GM18909 (cell line): Measurements from ENCODE around the gene LMO7.
A peak's percentile ranks its signal among the peaks of the same experiment; 100 is the strongest.
"Not testable (repeated sequence)": the region's sequence is repeated elsewhere in the genome, so short reads cannot be mapped to it uniquely, and the experiment has no call there.

Experiments
- ATAC-seq: cut with Tn5 transposase; IDR thresholded peaks from one replicate; pipeline ENCODE4 v1.9.1; 2021; ENCODE audit warnings: mild to moderate bottlenecking; ENCODE audit not compliant: unreplicated experiment, poor library complexity

The LMO7 gene

DNA sequence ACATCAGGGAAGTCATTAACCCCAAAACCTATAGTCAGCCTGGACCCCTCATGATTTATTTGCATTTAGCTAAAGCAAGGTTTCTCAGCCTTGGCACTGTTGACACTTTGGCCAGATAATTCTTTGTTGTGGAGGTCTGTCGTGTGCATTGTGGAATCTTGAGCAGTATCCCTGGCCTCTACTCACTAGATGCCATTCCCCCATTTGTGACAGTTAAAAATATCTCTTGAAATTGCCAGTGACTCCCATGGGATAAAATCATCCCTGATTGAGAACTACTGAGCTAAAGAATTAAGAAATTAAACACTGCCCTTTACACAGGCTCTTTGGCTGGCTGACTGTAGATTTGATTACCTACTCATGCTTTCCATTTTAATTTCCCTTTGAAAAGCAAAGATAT lies 102.7 kb downstream of the LMO7 start:
- no peak for ATAC-seq

DNA sequence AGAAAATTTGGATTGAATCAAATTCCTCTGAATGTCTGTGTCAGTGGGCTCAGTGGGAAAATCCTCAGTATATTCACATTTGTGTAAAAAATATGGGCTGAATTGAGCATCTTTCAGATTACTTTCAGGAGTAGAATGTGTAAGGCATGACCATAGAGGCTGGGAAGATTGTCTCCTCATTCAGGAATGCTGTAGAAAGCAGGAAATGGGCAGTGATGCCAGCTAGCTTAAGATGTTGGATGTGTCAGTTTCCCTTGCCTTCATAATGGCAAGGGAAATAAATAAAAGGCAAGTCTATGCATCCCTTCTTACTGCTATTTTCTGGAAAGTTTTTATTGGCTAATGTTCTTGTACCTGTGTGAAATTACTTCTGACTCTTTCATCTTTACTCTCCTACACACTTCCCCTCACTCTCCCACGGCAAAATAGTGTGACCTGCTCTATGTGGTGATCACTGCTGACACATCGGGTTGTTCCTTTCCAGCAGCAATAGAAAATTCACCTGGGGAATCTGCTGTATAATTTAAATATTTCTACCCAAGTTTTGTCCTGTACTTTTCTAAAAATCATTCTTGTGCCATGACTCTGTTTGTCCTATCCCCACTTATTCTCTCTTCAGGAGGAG lies 103.2 kb downstream of the LMO7 start:
- ATAC-seq = peak; percentile 49

DNA sequence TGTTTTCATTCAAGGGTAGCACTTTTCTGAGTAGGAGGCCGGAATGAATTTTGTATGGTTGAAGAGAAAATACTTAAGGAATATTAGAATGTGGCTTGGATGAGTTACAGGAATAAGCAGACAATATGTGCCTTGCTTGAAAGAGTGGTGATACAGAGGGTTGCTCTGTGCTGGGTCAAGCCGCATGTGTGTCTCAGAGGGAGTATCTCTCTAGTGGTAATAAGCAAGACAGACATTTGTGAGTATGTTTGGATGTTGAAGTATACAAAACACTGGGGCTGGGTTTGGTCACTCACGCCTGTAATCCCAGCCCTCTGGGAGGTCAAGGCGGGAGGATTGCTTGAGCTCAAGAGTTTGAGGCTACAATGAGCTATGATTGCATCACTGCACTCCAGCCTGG lies 103.9 kb downstream of the LMO7 start:
- ATAC-seq = no peak

DNA sequence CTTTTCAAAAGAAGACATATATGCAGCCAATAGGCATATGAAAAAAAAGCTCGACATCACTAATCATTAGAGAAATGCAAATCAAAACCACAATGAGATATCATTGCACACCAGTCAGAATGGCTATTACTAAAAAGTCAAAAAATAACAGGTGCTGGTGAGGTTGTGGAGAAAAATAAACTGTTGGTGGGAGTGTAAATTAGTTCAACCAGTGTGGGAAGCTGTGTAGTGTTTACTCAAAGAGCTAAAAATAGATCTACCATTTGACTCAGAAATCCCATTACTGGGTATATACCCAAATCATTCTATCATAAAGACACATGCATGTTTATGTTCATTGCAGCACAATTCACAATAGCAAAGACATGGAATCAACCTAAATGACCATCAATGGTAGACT lies 106.9 kb downstream of the LMO7 start:
- not testable (repeated sequence) for ATAC-seq

DNA sequence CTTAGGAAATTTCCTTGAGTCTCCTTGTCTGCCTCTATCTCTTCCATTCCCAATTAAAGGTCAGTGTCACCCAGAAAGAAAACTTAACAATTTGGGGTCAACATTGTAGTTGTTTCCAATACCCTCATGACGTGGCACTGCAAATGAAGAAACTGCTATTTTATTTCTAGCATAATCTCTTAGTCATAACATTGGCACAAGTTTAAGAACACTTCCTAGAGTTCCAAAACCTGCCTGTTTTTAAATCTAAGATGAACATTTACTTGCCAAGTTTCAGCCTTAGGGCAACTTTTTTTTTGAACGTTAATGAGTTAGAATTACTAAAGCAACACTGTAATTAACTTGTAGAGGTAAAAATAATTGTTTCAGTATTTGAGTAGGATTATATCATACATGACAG lies 108.0 kb downstream of the LMO7 start:
- no peak for ATAC-seq

DNA sequence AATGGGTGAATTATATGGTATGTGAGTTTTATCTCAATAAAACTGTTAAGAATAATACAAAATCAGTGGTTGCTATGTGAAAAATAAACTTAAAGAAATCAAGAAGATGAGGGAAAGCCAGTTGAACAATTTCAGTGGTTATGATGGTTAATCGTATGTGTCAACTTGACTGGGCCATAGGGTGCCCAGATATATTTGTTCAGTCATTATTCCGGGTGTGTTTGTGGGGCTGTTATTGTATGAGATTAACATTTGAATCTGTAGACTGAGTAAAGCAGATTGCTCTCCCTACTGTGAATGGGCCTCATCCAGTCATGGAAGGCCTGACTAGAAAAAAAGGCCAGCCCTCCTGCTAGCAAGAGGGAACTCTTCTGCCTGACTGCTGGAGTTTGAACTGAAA lies 109.3 kb downstream of the LMO7 start:
- ATAC-seq = no peak

DNA sequence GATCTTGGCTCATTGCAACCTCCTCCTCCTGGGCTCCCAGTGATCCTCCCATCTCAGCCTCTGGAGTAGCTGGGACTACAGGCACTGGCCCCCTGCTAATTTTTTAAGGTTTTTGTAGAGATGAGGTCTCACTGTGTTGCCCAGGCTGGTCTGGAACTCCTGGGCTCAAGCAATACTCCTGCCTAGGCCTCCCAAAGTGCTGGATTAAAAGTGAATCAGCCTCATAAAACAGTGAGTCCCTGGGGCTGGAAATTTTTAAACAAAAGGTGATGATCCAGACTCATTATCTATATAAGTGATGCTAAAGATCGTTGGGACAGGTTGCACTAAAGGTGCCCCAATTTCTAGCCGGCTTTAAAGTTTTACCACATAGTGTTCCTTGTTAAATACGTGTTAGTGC lies 112.7 kb downstream of the LMO7 start:
- no peak for ATAC-seq

DNA sequence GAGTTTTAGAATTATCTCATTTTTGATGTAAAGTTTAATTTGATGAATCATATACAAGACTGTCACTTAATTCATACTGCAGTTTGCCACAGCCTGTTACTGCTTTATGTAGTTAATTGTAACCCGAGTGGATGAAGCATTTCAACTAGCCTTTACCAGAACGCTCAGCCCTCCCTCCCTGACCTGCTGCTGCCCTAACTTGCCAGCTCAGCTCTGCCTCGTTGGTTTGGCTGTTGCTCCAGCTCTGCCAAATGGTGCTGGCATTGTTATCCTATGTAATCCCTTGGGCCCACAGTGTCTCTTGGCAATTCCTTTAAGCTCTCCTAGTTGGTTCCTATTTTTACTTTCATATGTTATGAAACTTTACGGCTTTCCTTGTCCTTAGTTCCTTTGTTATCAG lies 113.3 kb downstream of the LMO7 start:
- no peak for ATAC-seq

DNA sequence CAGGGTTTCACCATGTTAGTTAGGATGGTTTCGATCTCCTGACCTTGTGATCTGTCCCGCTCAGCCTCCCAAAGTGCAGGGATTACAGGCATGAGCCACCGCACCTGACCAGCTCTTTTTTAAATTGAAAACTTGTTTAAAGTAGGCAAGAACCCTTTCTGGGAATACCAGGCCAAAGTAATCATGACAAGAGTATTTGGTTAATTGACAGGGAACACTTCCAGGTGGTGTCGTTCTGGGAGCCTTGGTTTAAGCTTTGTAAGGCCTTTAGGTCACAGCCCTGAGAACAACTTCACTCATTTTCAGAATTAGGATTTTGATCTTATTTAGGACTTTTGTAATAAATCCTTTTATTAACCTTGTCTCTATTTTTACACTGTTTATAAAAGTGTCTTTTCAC lies 115.2 kb downstream of the LMO7 start:
- ATAC-seq = no peak

DNA sequence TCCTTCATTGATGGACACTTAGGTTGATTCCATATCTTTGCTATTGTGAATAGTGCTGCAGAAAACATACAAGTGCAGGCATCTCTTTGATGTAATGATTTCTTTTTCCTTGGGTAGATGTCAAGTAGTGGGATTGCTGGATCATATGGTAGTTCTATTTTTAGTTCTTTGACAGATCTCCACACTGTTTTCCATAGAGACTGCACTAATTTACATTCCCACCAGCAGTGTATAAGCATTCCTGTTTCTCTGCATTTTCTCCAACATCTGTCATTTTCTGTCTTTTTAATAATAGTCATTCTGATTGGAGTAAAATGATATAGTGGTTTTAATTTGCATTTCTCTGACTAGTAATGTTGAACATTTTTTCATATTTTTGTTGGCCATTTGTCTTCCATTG lies 116.7 kb downstream of the LMO7 start:
- no peak for ATAC-seq

DNA sequence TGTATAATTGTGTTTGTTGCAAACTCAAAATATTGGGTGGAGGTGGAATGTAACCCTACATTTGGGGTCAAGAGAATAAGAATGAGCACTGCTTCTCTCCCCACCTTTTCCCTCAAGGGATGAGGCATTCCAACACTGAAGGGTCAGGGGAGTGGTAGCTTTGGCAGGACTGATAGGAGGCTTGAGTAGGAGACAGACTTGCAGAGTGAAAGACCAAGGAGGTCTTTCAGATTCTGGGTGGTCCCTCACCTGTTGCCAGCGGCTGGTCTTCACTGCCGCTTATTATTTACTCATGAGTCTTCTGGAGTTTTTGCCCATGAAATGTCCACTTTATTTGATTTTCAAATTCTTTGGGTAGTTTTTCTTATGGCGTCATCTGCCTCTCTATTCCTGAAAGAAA lies 118.8 kb downstream of the LMO7 start:
- no peak for ATAC-seq

DNA sequence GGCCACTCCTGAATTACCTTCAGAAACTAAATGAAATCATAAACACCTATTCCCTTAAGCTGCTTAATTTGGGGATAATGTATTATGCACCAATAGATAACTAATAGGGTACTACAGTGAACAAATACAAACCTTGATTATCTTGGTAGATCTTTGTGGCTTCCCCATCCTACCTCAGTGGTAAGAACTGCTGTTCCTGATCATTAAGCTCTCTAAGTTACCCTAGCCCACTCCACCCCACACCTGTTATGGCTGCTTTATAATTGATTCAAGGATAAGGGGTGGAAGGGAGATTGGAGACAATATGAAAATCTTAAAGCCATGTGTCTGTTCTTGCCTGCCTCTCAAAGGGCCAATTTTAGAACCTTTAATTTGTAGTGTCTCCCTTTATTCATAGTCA lies 121.2 kb downstream of the LMO7 start:
- ATAC-seq = no peak

DNA sequence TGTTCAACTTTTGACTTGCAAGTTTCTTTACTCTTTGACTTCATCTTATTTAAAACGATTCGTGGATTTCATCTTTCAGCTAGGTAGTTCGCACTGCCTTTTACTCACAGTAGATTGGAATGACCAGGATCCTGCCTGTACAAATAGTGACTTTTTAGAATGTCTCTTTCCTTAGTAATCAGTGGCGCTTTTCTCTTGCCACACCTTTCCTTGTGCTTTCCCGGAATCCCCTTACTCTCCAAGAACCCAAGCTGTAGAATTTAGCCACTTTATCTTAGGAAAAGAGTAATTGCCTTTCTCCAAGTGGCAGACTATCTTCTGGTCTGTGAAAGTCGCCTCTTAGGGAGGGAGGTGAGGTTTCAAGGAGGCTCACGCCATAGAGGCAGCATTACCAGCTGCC lies 123.4 kb downstream of the LMO7 start:
- ATAC-seq = no peak

DNA sequence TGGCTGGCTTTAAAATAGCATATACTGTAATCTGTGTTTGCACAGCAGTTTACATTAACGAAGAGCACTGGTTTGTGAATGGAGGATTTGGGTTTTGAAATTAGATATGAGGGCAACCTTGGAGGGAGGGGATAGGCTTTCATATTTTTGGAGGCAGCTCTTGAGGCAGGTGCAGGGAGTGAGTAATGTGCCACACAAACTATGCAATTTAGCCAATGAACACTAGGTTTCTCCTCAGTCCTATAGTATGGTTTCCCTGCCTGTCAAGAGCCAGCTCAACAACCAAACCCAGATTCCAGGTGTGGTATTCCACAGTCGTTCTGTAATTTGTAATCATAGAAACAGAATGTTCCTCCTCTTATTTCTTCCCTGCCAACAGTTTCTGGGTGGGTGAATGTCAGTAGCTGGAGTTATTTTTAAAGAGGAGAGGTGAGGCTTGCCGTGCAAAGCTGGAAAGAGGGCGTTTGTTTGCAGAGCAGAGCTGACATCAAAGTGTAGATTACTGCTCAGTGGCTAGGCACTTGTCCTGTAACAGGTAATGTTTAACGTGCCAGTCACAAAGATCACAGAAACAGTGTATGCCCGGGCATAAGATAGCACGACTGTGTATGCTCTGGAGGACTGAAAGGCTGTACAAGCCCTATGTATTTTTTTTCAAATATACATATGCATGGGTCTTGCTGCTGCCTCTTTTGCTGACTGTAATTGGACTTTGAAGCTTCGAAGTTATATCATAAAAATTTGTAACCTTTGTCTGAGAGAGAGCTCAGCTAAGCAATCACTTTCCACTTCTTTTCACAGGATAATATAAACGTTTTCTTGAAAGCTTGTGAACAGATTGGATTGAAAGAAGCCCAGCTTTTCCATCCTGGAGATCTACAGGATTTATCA lies 124.2 kb downstream of the LMO7 start:
- peak; percentile 64 for ATAC-seq

DNA sequence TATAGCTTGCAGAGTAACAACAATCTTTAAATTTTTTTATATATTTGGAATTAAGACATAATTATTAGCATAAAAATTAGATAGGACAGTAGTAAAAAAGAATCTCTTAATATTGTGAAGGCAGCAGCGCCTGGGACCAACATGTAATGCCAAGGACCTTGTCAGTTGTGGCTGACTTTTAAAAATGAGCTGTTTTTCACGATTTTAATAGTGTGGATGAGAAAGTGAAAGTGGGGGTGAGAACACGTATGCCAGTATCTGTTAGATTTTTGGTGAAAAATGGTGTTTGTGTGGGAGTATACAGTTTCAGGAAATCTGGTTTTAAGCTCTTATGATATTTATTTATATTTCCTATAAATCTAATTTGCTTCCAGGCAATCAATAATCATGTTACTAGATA lies 125.2 kb downstream of the LMO7 start:
- peak; percentile 33 for ATAC-seq

DNA sequence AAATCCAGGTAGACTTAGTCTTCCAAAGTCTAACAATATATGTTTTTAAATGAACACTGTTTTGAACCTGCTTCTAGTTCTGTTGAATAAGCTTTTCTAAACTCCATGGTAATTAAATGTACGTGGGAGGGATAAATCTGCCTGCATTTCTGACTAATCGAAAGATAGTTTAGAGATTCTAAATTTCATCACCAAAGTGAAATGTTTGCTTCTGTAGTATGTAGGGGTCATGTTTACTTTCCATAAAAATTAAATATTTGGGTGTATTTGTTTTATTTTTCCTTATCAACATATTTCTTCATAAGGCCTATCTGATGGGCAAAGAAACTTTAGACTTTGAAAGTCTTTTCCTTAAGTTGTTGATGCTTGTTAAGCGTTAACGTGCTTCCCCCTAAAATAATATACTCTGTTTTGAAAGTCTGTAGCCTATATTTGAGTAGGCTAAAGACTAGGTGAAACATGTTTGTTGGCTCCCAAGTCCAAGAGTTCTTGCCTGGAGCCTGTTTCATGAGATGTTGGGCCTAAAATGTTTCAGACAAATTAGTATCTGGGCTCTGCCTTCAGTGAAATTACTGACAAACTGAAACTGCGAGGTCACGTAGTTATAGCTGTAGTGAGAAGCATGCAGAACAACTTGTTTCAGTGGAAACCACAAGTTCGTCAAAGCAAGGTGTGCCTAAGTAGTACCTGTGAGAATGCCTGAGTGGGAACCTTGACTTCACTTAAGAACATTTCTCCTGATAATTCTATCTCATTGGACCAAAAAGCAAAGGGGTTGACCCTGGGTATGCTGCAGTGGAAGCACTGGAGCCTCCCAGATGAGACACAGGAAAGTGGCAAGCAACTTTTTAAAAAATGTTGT lies 126.2 kb downstream of the LMO7 start:
- peak; percentile 93 for ATAC-seq

DNA sequence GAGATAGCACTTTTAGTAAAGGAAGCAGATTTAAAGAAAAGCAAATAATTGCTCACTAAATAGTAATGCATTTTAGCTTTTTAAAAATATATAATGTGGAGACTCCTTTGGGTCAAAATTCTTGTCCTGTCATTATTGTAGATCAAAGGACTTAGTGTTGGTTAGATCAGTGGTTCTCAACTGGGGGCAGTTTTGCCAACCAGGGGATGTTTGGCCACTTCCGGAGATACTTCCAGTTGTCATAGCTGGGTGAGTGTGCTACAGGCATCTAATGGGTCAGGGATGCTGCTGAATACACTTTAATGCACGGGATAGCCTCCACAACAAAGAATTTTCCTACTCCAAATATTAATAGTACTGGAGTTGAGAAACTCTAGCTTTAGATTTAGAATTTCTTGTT lies 126.8 kb downstream of the LMO7 start:
- ATAC-seq = peak; percentile 11

DNA sequence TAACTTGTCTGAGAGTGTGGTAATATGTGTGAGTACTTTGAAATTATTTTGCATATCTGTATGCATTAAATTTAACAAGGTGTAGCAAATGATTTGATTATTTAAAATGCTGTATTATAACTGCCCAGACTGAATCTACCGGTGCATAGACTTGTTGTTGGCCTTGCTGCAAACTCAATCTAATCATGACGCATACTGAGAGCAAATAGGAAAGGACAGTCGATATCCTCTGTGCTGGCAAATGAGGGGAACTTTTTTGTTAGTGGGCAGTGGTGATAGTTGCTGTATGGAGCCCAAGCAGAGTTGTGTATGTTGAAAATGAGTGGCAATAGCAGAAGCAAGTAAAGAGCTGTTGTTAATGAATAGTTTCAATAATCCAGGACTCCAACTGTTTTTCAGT lies 127.4 kb downstream of the LMO7 start:
- ATAC-seq = no peak

DNA sequence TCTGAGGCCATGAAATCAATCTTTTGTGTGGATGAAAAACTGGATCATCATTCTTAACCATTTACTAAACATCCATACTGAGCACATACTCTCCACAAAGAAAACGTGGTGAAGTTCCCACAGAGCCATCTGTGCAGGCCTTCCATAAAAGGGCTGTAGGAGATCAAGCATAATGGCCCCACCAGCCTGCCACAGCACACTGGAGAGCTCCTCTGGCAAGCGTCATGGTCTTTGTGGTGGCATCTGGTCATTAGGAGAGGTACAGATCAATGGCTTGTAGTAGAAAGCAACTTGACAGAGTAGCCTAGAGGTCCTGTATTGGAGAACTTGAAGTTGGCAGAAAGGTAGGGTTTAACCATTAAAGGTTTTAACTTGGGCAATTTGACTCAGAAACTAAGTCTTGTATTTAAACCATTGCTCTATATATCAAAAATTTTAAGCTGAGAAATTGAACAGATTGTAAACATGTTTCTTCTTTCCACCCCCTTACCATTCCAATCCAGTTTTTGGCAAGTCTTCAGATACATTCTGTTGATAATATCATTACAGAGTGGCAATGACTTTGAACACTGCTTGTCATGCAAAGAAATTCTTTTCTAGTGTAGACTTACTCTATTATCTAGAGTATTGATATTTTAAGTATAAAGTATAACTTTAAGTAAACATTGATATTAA lies 128.3 kb downstream of the LMO7 start:
- ATAC-seq = no peak

DNA sequence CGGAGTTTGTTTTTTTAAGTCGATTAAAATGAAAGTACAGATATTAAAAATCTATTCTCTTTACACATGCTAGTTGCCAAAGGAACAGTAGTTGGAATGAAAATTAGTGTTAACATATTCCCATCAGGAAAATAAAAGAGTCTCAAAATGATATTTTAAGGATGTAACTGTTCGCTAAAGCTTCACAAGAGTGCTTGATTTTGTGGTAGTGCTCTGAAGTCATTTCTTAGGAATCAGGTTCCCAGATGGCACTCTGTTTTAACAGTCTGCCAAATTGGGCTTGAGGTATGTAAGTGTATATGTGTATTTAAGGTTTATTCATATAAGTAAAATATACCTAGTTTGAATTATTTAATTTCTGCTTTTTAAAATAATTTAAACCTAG lies 128.8 kb downstream of the LMO7 start:
- no peak for ATAC-seq

DNA sequence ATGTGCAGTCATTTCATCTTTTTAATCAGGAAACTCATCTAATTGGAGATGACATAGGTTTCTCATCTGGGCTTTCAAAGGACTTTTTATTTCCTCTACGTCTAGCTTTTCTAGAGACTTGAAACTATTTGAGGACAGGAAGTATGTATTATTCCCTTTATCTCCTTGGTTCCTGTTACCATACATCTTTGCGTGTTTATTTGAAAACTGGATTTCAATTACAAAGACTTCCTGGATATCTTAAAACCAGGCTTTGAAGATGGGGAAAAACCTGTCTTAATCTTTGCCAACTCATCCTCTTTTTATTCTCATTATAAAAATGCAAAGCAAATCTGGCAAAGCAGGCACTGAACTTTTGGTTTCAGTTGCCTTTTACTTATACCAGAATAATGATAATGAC lies 130.5 kb downstream of the LMO7 start:
- no peak for ATAC-seq
